HG03139 (cell line): ENCODE results near the gene USP25.

Experiments
- ATAC-seq: cut with Tn5 transposase; IDR thresholded peaks from one replicate; pipeline ENCODE4 v1.9.1; 2021; ENCODE audit not compliant: unreplicated experiment

Gene USP25

GRCh38 chr21:15809065-15809464 lies 79.3 kb downstream of the USP25 start:
- ATAC-seq = no peak

GRCh38 chr21:15809818-15810217 lies 80.0 kb downstream of the USP25 start:
- no peak for ATAC-seq

- no peak for ATAC-seq
These were observed 85.5 kb downstream of the USP25 start for GRCh38 chr21:15815285-15815684.

- no peak for ATAC-seq
These were observed 90.5 kb downstream of the USP25 start for GRCh38 chr21:15820327-15820726.

GRCh38 chr21:15820852-15821379 lies 91.1 kb downstream of the USP25 start:
- ATAC-seq = no peak

- no peak for ATAC-seq
These were observed 93.8 kb downstream of the USP25 start for GRCh38 chr21:15823486-15824150.

GRCh38 chr21:15825700-15826099 lies 95.9 kb downstream of the USP25 start:
- ATAC-seq = no peak

- ATAC-seq = no peak
These were observed 96.5 kb downstream of the USP25 start for GRCh38 chr21:15826147-15826780.

- no peak for ATAC-seq
These were observed 97.3 kb downstream of the USP25 start for GRCh38 chr21:15826908-15827601.

- ATAC-seq = no peak
These were observed 101.7 kb downstream of the USP25 start for GRCh38 chr21:15831497-15831896.

GRCh38 chr21:15837645-15838044 lies 107.9 kb downstream of the USP25 start:
- no peak for ATAC-seq

GRCh38 chr21:15839026-15839425 lies 109.2 kb downstream of the USP25 start:
- no peak for ATAC-seq

GRCh38 chr21:15839601-15840000 lies 109.8 kb downstream of the USP25 start:
- no peak for ATAC-seq

GRCh38 chr21:15840406-15840805 lies 110.6 kb downstream of the USP25 start:
- ATAC-seq = no peak

GRCh38 chr21:15841856-15842564 lies 112.2 kb downstream of the USP25 start:
- no peak for ATAC-seq

- no peak for ATAC-seq
These were observed 112.7 kb downstream of the USP25 start for GRCh38 chr21:15842565-15842880.

GRCh38 chr21:15843766-15844165 lies 114.0 kb downstream of the USP25 start:
- ATAC-seq = no peak

- no peak for ATAC-seq
These were observed 119.1 kb downstream of the USP25 start for GRCh38 chr21:15848634-15849560.

GRCh38 chr21:15849927-15850326 lies 120.1 kb downstream of the USP25 start:
- no peak for ATAC-seq

GRCh38 chr21:15850645-15851044 lies 120.9 kb downstream of the USP25 start:
- no peak for ATAC-seq
